Measurements from ENCODE around the gene BZW2.

DNA sequence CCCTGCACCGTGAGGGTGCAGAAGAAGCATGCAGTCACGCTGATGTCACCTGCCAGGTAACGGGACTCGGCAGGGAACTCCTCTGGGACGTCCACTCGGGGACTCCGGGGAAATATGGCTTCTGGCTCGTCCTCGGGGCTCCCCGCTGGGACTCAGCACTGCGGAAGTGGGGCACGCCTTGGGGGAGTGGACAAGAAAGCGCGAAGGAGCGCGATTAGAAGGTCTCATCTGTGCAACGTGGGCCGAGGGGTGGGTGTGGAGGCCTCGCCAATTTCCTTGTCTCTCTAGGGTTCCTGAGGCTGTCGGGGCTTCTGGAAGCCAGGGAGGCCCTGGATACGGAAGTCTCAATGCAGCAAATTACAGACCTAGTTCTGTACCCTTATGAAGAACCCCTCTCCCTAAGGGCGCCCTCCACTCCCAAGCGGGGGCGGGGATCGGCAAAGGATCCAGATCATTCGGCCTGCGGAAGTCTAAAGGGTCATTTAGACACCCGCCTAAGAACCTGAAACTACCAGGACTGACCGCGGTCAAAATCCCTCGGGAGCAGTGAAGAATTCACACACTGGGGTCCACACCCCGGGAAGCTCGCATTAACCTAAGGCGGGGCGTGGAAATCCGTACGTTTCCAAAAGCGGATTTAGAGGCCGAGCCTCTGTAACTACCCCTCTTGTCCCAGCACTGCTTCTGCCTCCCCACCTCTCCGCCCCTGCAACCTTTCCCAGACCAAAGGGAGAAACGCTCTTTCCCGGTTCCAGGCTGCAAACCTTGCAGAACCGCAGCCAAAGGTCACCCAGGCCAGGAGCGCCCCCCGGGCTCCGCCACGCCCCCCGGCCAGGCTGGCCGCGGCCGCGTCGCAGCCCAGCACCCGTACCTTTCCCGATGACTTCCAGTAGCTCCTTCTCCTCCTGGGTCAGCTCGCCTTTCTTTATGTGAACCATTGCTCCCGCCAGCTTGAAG lies 1.1 kb upstream of the BZW2 start:
- TF ChIP-seq CTCF (IDR thresholded peaks at IDR 0.05) (no peak), POLR2A (IDR thresholded peaks at IDR 0.05) (no peak)

All from tibial nerve (tissue), 3 donors.